AG09319 (cell line): ENCODE measurements around the gene CCSER2.
"Not testable (repeated sequence)": the region's sequence is repeated elsewhere in the genome, so short reads cannot be mapped to it uniquely, and the experiment has no call there.

Experiments
- DNase-seq: peaks from one replicate; pipeline ENCODE4 v3.0.0-alpha.2; 2010; ENCODE audit warnings: low read depth; ENCODE audit errors: extremely low read depth
- CTCF ChIP-seq: IDR thresholded peaks from 2 replicates; pipeline ENCODE4 v1.5.1; 2011; ENCODE audit warnings: low read depth, mild to moderate bottlenecking, inconsistent platforms, low read length, moderate library complexity

CCSER2 gene

DNA sequence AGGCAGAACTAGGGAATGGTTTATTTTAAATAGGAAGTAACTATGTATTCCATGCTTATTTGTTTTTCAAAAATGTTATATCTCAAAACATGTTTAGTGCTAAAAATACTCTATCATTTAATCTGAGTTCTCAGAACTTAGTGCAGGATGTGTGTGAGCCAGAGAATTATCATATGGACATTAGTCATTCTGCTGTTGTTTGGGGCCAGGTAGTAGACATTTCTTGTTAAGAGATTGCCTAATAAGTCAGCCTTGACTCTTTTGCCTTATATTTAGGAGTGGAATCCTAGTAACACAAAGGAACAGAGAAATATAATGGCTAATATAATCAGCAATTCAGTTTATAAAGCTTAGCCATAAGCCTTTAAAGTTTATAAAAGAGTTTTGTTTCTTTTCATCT, 149.8 kb downstream of the CCSER2 start:
- DNase-seq: no peak
- no peak for TF ChIP-seq CTCF

- TF ChIP-seq CTCF: no peak
- no peak for DNase-seq
Observed at GRCh38 chr10:84478679-84479078, 150.3 kb downstream of the CCSER2 start.

GRCh38 chr10:84484541-84484940, 156.2 kb downstream of the CCSER2 start:
- no peak for DNase-seq
- no peak for TF ChIP-seq CTCF

DNA sequence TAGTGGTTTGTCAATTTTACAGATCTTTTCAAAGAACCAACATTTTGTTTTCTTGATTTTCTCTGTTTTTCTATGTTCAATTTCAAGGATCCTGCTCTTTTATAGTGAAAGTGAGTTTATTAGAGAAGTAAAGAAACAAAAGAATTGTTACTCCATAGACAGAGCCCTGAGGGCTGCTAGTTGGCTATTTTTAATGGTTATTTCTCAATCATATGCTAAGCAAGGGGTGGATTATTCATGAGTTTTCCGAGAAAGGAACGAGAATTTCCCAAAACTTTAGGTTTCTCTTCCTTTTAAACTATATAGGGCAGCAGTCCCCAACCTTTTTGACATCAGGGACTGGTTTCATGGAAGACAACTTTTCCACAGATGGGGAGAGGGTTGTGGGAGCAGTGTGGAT, 165.0 kb downstream of the CCSER2 start:
- TF ChIP-seq CTCF: no peak
- no peak for DNase-seq

- TF ChIP-seq CTCF: no peak
- no peak for DNase-seq
Observed at GRCh38 chr10:84493951-84494848, 165.8 kb downstream of the CCSER2 start.

DNA sequence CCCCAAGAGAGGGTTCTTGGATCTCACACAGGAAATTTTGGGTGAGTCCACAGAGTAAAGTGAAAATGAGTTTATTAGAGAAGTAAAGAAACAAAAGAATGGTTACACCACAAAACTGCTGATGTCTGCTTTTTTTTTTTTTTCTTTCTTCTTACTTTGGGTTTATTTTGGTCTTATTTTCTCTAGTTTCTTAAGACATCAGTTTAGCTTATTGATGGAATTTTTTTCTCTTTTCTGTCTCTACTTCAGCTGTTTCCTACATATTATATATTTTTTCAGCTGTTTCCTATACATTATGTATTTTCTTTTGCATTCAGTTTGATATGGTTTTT, 166.4 kb downstream of the CCSER2 start:
- no peak for TF ChIP-seq CTCF

GRCh38 chr10:84497978-84498377, 169.6 kb downstream of the CCSER2 start:
- no peak for TF ChIP-seq CTCF
- DNase-seq: no peak

More for the DNA sequence above, 166.4 kb downstream of the CCSER2 start:
- no peak for DNase-seq

GRCh38 chr10:84499039-84499438, 170.7 kb downstream of the CCSER2 start:
- not testable (repeated sequence) for DNase-seq
